ENCODE data around the gene PHF14.

DNA sequence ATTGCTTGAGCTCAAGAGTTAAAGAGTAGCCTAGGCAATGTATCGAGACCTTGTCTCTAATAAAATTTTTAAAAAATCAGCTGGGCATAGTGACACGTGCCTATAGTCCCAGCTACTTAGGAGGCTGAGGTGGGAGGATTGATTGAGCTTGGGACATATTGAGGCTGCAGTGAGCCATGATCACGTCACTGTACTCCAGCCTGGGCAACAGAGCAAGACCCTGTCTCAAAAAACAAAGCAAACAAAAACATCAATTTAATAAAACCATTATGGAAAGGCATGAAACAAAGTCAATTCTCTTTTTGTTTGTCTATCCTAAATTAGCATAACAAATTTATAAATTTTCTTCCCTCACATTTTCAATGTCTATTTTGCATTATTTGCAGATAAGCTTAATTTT is 108.4 kb downstream of the PHF14 start:
- TF ChIP-seq, protein P1, sequence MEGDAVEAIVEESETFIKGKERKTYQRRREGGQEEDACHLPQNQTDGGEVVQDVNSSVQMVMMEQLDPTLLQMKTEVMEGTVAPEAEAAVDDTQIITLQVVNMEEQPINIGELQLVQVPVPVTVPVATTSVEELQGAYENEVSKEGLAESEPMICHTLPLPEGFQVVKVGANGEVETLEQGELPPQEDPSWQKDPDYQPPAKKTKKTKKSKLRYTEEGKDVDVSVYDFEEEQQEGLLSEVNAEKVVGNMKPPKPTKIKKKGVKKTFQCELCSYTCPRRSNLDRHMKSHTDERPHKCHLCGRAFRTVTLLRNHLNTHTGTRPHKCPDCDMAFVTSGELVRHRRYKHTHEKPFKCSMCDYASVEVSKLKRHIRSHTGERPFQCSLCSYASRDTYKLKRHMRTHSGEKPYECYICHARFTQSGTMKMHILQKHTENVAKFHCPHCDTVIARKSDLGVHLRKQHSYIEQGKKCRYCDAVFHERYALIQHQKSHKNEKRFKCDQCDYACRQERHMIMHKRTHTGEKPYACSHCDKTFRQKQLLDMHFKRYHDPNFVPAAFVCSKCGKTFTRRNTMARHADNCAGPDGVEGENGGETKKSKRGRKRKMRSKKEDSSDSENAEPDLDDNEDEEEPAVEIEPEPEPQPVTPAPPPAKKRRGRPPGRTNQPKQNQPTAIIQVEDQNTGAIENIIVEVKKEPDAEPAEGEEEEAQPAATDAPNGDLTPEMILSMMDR (conservative IDR thresholded peaks at IDR 0.05): no peak
- TF ChIP-seq ZFX (IDR thresholded peaks at IDR 0.05): no peak
